Measurements from ENCODE around the gene IQCK. TPM values are rescaled to one million over a fixed set of nuclear protein-coding genes. Genes with fewer than 3 reads are reported as not detected.

Gene IQCK
- total and polyA plus RNA-seq, 2 donors (not counting 3 experiments of a cell fraction or from before 2014, with no cell fraction given) = 17.2 to 18.1 TPM

GRCh38 chr16:19688396-19689024 is 29.6 kb upstream of the IQCK start:
- ChIA-PET POLR2A (no interaction called here), CTCF (interaction anchor here (0.9 to 1.3 kb wide), 2 partner anchors 105 to 198 kb away, joined by 3 read pairs; no protein-coding TSS in a partner anchor)
- no peak overlapping the region for H3K4me2 ChIP-seq (ENCODE audit: insufficient read depth, low read length)
- no peak overlapping the region for H3K9ac ChIP-seq (replicated peaks; ENCODE audit: extremely low read depth, insufficient read depth, low read length)
- no peaks in the 10 kb centered on the region for H3K4me1 ChIP-seq (ENCODE audit: control insufficient read depth, extremely low read depth, insufficient read depth, low read length)
- no peaks in the 10 kb centered on the region for H3K79me2 ChIP-seq (ENCODE audit: control insufficient read depth, insufficient read depth, low read length)
- H3K27ac ChIP-seq (ENCODE audit: insufficient read depth, low read depth, low read length) = no peak overlapping the region
- no peaks in the 10 kb centered on the region for H4K20me1 ChIP-seq (replicated peaks; ENCODE audit: control insufficient read depth, extremely low read depth, insufficient read depth, low read length)
- dilution Hi-C loops (cut with MboI; ENCODE audit: extremely low pct_ligation_motif_present, low sequenced_read_pairs) (no loop called here), intact Hi-C loops (cut with micrococcal nuclease) (no loop called here)
- H3K27me3 ChIP-seq (ENCODE audit: control insufficient read depth in 2 of 2, insufficient read depth in 2 of 2, low read length in 2 of 2) = no peaks in the 10 kb centered on the region
- no peak overlapping the region for H2AFZ ChIP-seq (ENCODE audit: low read depth, low read length)
- H3K4me3 ChIP-seq (replicated peaks in 1 of 3; ENCODE audit: insufficient read depth in 1 of 3, low read depth in 1 of 3, low read length in 3 of 3) = no peak overlapping the region
- no peaks in the 10 kb centered on the region for H3K9me3 ChIP-seq (replicated peaks; ENCODE audit: control insufficient read depth, insufficient read depth, low read length)
- no peaks in the 10 kb centered on the region for H3K9me1 ChIP-seq (replicated peaks; ENCODE audit: control insufficient read depth, extremely low read depth, insufficient read depth, low read length)
- FAIRE-seq (no peak), DNase-seq (ENCODE audit: low read depth, low spot score) (no peak)
- TF ChIP-seq POLR2AphosphoS5 (IDR thresholded peaks at IDR 0.05; ENCODE audit: insufficient read depth, low read depth, low read length) (no peak), EZH2 (IDR thresholded peaks at IDR 0.05; ENCODE audit: borderline replicate concordance, low read depth, low read length, severe bottlenecking) (no peak), MYC (IDR thresholded peaks at IDR 0.05; ENCODE audit: low read depth, low read length) (no peak), MAX (IDR thresholded peaks at IDR 0.05; ENCODE audit: insufficient read depth, insufficient read length) (no peak), GATA2 (IDR thresholded peaks at IDR 0.05; ENCODE audit: insufficient read depth, insufficient read length, low read depth, low read length) (no peak), JUN (IDR thresholded peaks at IDR 0.05; ENCODE audit: borderline replicate concordance, insufficient read depth, insufficient read length, low read depth) (no peak), POLR2A (IDR thresholded peaks at IDR 0.05; ENCODE audit: low read depth, low read length) (no peak), CTCF (IDR thresholded peaks at IDR 0.05; ENCODE audit: extremely low read depth in 1 of 2, insufficient read depth in 1 of 2, low read depth in 1 of 2, low read length in 2 of 2) (no peak), FOS (IDR thresholded peaks at IDR 0.05; ENCODE audit: borderline replicate concordance, insufficient read depth, low read length) (no peak)
- BruUV-seq (replicated peaks) = no TSS peak
- peaks cover 11 to 18% of the 10 kb centered on the region in 2 experiments for H3K36me3 ChIP-seq (ENCODE audit: control insufficient read depth in 2 of 2, extremely low read depth in 1 of 2, insufficient read depth in 2 of 2, low read length in 2 of 2)

All from endothelial cell of umbilical vein (primary cell).